Activated naive CD4-positive, alpha-beta T cell treated with anti-CD3 and anti-CD28 coated beads, Interleukin-2, amount 50 U/mL, for 16 hours (primary cell): ENCODE results near the gene SPAG7.
A peak's percentile ranks its signal among the peaks of the same experiment; 100 is the strongest.

ENCODE experiments used
- DNase-seq: peaks from one replicate; pipeline ENCODE4 v3.0.0-alpha.2; 2020

Gene SPAG7

GRCh38 chr17:4949321-4950074 lies 18.1 kb downstream of the SPAG7 start:
- DNase-seq: peak; percentile 75

GRCh38 chr17:4948931-4949320 lies 18.7 kb downstream of the SPAG7 start:
- peak; percentile 76 for DNase-seq

GRCh38 chr17:4948166-4948930 lies 19.3 kb downstream of the SPAG7 start, which contains the start of gene PFN1:
TSS of gene PFN1 (minus strand) at chr17:4948530. CDS start at chr17:4948394, 136 bp downstream.
- DNase-seq: peak; percentile 93

- peak; percentile 72 for DNase-seq
These were observed 20.0 kb downstream of the SPAG7 start for GRCh38 chr17:4947411-4948165.

- DNase-seq: peak; percentile 27
These were observed 20.6 kb downstream of the SPAG7 start for GRCh38 chr17:4947010-4947410.

GRCh38 chr17:4946312-4946976 lies 21.2 kb downstream of the SPAG7 start:
- DNase-seq: no peak

GRCh38 chr17:4945944-4946280 lies 21.7 kb downstream of the SPAG7 start:
- DNase-seq: no peak

- peak; percentile 88 for DNase-seq
These were observed 22.3 kb downstream of the SPAG7 start for GRCh38 chr17:4945176-4945943.

GRCh38 chr17:4944554-4945175 lies 23.0 kb downstream of the SPAG7 start:
- peak; percentile 28 for DNase-seq

GRCh38 chr17:4944163-4944553 lies 23.5 kb downstream of the SPAG7 start:
- DNase-seq: no peak

GRCh38 chr17:4942760-4943508 lies 24.7 kb downstream of the SPAG7 start:
- DNase-seq: no peak

- DNase-seq: no peak
These were observed 26.4 kb downstream of the SPAG7 start for GRCh38 chr17:4941319-4941610.

- DNase-seq: peak; percentile 28
These were observed 26.9 kb downstream of the SPAG7 start for GRCh38 chr17:4940555-4941318.

- DNase-seq: peak; percentile 95
These were observed 27.6 kb downstream of the SPAG7 start, which contains the start of the genes RNF167 and SLC25A11 for GRCh38 chr17:4939796-4940554. TSS of gene RNF167 (plus strand) at chr17:4940268. CDS start at chr17:4940910, 642 bp downstream. TSS of gene SLC25A11 (minus strand) at chr17:4940046. CDS start at chr17:4939910, 136 bp downstream.

GRCh38 chr17:4939546-4939795 lies 28.1 kb downstream of the SPAG7 start:
- no peak for DNase-seq

- DNase-seq: no peak
These were observed 28.7 kb downstream of the SPAG7 start for GRCh38 chr17:4938688-4939545.

- DNase-seq: no peak
These were observed 29.5 kb downstream of the SPAG7 start for GRCh38 chr17:4938069-4938491.

GRCh38 chr17:4937553-4937952 lies 30.1 kb downstream of the SPAG7 start:
- no peak for DNase-seq

- no peak for DNase-seq
These were observed 31.2 kb downstream of the SPAG7 start for GRCh38 chr17:4936436-4936835.
